T-helper 9 cell (primary cell): ENCODE data around the gene ISCU.
"Not testable (repeated sequence)": the region's sequence is repeated elsewhere in the genome, so short reads cannot be mapped to it uniquely, and the experiment has no call there.

ENCODE experiments used
- DNase-seq: peaks from one replicate; pipeline ENCODE4 v3.0.0-alpha.2; 2020

The ISCU gene

DNA sequence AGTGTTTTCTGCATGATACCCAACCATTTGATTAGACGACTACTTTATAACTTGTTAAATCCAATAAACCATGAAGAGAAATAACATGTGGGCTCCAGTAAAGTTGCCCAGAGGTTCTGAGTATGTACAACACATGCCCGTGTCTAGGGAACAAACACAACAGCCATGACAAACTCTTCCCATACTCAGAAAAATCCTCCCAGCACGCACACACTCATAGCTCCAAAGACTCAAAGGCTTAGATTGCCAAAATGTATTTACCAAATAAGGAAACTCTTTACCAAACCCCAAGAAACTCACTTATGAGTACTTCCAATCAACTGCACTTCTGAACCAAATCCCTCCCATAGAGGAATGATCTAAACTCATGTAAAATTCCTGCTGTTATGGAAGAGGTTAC is 18.7 kb upstream of the ISCU start:
- DNase-seq, result no peak

DNA sequence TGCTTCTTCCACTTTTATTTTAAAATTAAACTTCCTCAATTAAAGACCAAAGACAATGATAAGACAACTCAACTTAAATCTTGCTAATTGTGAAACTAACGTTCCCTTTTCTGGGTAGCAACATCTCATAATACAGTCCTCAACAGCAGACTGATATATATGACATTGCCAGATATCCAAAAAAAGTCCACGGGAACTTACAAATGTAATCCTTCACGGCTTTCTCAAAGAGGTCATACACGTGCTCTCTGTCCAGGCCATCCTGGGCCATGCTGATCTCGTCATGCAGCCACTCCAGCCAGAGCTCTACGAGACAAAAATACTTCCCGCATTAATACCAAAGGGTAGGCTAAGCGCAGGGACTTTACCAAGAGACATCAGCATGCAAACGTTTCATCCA is 14.7 kb upstream of the ISCU start:
- DNase-seq, result no peak

DNA sequence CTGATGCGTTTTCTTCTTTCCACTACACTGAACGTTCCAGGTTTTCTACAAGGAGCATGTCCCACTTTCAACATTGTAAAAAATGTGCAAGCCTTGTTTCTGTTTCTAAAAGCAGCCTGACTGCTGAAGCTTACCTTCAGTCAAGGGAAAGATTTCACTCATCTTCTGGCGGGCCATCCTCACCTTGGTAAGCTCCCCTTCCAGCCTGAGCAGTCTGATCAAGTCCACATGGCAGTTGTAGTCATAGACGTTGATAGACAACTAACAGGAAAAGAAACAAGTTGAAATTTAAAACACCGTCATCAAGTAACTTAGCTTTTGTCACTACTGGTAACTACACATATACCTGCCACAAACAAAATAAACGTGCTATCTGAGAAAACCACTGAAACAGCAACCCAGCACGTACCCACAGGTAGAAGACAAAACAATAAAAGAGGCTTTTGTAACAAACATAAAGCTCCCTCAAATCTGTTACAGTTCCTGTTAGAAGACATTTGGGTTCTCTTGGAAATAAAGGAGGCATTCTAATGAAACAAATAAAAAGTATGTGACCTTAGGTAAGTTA is 13.4 kb upstream of the ISCU start:
- no peak for DNase-seq

DNA sequence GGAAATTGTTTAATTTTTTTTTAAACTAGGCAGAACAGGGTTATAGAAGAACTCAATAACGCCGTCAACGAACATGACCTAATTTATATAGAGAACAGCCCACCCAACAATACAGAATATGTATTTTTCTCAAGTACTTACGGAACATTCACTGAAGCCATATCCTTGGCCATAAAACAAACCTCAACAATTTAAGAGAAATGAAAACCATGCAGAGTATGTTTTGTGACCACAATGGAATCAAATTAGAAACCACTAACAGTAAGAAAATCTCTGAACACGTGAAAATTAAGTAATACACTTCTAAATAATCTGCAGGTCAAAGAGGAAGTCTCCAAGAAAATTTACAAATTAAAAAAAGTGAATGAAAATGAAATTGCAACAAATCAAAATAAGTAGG is 10.9 kb upstream of the ISCU start:
- no peak for DNase-seq

DNA sequence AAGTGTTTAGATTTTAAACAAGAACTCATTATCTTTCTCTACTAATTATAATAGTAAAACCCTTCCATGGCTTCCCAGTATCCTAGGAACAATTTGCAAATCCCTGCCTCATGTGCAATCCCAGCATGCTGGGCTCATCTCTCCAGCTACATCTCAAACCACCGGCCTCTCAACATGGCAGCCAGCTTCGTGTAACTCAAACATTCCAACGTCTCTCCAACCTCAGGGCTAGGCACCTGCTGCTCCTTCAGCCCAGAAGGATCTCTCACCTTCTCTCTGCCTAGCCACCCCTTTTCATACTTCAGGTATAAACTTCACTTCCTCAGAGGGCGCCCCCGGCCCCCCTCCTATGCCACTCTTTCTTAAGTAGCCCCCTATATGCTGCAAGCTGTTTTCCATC is 8.6 kb upstream of the ISCU start:
- no peak for DNase-seq

DNA sequence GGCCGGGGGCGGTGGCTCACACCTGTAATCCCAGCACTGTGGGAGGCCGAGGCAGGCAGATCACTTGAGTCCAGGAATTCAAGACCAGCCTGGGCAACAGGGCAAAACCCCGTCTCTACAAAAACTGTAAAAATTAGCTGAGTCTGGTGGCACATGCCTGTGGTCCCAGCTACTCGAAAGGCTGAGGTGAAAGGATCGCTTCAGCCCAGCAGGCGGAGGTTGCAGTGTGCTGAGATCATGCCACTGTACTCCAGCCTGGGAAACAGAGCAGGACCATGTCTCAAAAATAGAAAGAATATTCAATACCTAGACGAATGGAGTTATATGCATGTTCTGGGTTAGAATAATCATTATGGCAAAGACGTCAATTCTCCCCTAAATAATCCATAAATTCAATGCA is 7.0 kb upstream of the ISCU start:
- DNase-seq, result not testable (repeated sequence)

DNA sequence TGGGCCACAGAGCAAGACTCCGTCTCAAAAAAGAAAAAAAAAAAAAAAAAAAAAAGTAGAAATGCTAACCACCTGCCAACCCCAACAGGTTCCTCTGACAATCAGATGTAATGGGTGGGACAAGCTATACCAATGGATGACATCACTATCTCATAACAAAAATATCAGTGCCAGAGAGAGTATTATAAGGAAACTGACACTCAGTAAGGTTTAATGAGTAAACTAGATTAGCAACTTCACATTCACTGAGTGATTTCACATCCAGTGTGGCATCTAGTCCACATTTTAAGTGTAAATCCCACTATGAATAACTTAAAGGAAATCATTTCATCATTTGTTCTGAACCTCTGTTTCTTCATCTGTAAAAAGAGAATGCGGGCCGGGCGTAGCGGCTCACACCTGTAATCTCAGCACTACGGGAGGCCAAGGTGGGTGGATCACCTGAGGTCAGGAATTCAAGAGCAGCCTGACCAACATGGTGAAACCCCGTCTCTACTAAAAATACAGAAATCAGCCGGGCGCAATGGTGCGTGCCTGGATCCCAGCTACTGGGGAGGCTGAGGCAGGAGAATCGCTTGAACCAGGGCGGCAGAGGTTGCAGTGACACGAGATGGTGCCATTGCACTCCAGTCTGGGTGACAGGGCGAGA is 3.3 kb upstream of the ISCU start:
- no peak for DNase-seq

DNA sequence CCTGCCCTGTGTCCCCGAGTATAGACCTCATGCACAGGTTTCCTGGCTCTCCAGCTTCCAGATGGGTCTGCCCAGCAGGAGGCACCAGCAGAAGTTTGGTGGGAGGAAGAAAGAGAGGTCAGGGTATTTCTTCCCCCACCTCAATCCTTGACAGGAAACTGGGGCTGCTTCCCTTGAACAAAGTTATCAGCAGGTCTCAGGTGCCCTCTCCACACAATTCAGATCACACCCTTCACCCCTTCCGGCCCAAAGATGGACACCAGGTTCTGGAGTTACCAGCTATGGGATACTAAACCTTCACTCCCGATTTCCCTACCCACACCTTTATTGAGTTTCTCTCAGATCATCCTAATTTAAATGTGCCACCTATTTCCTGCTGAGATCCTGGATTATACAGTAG is 2.6 kb upstream of the ISCU start:
- DNase-seq, result no peak

DNA sequence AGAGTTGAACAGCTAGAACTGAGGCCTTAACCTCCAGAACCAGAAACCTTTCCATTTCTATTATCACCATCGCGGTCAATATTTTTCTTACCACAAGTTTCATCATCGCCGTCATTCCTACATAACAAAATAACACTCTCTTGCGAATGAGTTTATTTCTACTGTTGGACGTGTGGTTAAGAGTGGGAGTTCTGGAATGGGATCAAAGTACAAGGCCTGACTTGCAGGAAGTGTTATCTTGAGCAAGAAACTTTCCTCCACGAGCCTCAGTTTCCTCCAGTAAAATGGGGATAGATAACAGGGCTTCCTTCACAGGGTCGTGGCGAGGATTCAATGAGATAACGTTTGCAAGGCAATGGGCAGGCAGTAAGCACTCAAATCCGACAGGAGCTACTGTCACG is 2.1 kb upstream of the ISCU start:
- DNase-seq, result no peak

DNA sequence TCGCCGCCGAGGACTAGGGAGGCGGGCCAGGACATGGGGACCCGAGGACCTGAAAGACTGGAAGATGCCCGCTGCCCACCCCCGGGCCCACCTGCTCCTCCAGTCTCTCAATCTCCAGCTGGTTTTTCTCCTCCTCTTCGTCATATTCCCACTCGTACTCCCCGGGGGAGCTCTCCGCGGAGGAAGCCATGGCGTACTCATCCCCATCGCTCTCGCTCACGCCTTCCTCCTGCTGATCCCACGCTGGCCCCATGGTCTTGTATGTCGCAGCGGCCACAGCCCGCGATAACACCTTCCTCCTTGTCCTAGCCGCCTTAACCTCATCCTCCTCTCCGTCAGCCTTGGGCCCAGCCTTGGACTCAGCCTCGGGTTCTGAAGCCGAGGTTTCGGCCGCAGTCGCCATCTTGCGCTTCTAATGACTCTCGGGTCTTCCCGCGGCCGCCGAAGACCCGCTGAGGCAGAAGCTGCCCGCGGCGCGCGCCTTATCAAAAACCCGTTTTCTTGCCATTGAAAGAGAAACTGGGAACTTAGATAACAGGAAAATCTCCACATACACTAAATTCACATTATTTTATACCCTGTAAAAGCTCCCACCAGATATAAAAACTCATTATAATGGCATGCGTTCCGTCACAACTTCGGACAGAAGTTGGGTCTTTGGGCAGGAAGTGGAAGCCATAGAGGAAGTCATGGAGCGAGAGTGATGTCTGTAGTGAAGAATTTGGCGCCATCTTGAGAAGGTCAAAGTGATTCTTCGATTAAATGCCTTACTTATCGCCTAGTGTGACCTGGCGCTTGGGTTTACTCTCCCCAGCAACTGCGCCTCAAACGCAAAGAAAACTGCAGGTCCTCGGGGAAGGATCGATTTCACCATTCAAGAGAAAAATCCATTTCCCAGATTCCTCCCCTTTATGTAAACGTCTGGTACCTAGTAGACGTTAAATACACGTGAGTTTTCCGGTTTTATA is 1.4 kb upstream of the ISCU start, which contains the start of gene SART3:
SART3 (minus strand) TSS at position 422 of the 968 bp plus-strand sequence; CDS start at position 403, 19 bp downstream.
- peak; percentile 72 for DNase-seq

DNA sequence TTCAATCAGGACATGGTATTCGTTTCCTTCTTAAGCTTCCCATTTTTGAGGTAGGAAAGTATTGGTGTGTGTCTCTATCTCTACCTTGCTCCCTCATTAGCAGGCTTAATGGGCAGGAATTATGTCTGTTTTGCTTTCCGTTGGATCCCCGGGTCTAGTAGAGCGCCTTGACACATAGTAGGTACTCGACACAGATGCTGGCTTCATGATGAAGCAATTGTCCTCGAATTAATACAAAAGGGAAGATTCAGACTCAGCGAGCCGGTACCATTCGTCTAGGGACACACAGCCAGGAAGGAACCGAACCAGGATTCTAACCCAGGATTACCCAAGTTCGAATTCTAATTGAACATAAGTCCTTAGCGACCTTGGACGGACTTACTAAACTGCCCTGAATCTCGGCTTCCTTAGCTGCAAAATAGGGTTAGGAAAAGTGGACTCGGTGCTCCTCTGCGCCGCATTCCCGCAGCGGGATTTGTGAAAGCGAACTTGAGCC is 496 bp upstream of the ISCU start:
- no peak for DNase-seq

DNA sequence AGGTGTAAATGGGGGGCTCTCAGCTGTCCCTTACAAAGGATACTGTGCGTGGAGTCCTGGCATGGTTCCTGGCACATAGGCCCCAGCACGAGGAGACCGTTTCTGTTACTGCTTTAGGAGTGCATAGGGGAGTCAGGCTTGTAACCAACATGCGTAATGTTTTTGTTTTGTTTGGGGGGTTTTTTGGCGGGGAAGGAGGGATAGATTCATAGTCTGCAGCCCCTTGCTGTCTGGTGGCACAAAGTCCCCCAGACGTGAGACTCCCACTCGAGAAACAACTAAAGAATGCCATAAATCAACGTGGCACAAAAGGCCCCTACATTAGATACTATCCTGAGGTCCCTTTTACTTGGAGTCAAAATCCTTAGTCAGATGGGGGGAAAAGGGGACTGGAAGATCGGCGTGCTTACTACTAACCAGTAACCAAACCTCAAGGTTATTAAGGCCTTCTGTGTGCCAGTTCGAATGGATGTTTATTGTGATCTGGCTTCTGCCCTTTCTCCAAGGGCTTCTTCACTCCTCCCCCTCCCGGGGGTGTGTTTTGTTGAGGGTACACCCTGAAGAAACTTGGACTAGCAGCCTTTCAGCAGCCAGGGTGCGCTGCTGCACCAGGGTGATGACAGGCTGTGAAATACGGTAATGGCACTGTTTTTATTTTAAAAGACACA is 874 bp downstream of the ISCU start:
- peak; percentile 75 for DNase-seq

DNA sequence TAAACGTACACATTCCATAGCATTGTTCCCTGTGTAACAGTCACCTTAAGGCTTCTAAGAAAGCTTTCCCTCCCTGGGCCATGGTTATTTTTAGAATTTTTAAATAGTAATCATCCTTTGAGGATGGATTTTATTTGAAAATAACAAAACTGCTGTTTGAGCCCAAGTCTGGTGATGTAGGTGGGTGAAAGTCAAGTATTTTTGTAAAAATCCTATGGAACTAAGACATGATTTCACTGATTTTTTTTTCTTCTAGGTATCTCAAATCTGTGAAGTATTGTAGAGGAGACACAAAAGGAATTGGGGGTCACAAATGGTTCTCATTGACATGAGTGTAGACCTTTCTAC is 1.4 kb downstream of the ISCU start:
- no peak for DNase-seq

DNA sequence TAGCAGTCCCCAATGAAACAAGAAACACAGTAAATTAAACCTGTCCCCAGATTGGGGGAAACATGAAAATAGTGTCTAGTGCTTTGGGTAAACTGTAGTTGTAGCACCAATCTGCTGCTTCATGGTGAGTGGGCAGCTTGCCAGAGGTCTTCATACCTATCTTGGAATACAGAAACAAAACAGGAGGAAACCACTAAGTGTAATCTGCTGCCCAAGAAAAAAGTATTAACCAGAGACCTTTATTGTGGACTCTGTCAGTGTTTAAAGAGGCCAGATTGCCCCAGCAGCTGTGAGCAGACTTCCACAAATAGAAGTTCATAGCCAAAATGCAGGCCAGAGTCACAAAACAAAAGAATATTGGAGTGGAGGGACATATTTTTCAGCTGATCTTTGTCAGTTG is 2.3 kb downstream of the ISCU start:
- DNase-seq, result no peak

DNA sequence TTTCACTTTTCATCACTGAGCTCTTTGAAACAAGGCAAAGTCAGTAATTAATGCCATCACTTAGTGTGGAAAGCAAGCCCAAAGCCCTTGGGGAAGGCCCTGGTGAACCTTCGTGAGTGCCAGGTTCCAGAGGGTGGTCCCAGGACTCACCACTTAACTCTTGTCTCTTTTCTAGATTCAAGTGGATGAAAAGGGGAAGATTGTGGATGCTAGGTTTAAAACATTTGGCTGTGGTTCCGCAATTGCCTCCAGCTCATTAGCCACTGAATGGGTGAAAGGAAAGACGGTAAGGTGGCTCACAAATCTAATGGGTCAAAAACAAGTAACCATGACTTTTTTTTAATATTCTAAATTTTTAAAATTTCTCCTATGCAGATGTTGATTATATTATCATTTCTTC is 2.8 kb downstream of the ISCU start:
- DNase-seq, result no peak

DNA sequence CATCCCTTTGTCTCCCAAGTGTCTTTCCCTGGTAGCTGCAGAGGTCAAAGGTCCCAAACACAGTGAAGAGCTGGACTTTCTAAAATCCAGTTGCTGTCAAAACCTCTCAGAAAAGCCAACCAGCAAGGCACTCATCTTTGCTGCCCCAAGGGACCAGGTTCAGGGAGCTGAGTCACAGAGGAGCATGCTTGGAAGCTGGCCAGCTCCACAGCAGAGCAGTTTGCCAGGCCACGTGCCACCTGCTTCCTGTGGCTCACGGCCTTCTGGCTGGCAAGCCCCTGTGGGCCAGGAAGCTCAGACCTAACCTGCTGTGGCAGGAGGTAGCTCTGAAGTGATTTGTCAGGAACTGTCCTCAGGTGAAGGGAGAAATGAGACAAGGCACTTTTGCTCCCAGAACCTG is 3.6 kb downstream of the ISCU start:
- peak; percentile 37 for DNase-seq

DNA sequence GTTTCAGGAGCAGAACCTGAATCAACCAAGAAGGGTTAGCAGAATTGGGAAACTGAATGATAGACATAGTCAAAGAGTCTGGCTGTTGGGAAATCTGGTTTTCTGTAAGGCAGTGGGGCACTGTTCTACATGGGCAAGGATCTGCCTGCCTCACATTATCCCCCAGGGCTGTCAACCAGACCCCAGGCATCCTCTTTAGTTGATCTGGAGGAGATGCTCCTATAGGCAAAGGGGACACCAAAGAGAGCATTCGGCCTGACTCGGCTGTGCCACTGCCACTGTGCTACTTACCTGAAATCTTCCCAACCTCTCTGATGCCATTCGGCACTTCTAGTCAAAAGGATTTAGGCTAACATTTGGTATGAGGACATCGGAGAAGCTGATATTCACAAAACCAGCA is 4.1 kb downstream of the ISCU start:
- DNase-seq, result no peak

DNA sequence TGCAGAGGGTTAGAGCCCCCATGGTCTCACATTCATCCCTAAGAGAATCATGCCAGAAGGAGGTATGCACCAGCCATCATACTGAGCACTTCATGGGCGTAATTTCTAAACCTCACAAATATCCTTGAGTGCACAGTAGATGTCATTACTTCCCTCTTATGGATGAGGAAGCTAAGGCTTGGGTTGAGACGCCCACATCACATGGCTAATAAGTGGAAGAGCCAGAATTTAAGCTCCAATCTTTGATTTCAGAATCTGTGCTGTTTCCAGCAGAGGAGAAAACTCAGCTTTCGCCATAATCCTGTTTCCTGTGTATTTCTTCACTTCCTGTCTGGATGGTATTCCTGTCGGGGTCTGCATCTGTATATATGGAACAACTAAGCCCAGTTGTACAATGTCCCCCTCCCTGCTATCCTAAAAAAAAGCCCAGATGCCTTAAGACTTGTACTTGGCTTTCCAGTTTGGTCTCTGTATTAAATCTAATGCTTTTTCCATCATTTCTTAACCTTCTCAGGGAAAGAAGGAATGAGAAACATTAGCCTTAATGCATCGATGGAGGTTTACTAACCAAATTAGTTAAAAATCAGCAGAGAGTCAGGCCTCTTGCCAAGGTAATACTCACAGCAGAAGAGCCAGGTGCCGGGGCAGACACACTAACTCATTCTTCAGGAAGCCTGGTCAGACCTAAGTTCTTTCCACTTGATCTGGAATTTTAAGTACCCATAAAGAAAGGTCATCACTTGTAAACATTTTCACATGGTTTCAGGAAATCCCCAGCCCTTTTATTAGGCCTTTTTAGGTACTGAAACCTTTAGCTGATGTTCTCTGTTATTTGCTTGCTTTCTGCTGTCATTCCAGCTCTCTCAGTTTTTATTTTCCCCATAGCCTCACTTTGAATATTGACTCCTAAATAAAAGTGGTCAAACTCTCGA is 5.3 kb downstream of the ISCU start:
- no peak for DNase-seq

DNA sequence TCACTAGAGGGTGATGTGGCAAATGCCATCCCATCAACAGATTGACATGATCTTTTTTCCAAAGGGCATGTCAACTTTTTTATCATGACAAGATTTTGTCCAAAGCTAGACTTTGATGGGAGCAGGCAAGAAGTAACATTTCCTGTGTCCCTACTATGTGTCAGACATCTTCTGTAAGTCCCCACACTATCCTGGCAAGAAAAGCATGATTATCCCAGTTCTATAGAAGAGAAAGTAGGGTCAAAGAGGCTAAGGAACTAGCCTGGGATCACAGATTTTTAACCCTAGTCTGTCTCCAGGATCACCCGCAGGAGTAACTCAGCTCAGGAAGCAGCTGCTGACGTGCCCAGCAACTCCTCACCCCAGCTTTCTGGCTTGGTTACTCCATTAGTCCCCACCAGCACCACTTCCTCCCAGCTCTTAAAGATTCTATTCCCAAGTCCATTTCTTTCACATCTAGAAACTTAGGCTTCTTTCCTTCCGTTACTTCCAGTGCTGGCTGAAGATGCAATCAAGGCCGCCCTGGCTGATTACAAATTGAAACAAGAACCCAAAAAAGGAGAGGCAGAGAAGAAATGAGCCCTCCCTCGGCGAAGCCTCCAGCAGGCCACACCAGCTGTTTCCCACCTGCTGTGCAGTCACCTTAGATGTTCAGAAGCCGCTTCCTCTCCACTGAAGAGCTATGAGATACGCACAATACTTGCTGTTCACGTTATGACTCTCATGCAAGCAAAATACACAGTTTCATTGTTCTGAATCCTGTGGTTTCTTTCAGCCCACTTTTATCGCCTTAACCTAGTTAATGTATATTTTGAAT is 6.2 kb downstream of the ISCU start:
- DNase-seq, result peak; percentile 30

DNA sequence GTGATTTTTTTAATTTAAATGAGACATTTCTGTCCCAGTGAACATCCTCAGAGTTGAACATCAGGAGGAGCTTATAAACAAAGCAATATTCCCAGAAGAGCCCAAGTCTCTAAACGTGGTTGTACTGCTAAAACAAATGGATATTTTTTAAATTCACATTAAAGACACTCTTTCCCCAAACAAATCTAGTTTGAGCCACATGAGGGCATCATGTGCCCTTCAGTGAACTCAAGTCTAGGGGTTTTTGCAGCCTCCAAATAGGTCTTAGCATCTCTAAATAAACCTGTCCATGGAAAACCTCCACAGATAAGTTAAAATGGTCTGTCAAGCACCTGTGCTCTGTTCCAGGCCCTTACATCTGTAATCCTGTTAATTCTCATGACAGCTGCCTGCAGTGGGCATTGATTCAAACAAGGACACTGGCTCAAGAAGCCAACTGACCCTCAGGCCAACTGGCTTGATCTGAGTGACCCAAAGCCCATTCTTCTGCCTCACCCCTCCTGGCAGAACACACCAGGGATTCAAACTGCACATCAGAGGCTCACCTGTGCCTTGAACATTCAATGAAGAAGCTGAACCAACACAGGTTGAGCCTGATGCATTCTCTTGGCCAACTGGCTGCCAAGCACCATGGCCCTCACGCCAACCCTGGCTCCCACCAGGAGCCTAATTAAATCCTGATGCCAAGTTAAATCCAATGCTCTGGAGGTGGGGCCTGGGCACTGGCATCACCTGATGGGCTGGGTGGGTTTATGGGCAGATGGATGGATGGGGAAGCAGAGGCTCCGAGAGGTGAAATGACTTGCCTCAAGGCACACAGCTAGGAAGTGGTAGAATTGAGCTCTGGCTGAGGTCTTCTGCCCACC is 8.6 kb downstream of the ISCU start:
- DNase-seq, result no peak
